BE2C (cell line): ENCODE measurements around the gene C12orf50.

ENCODE experiments used
- DNase-seq: peaks from one replicate; pipeline ENCODE4 v3.0.0-alpha.2; 2020
- H3K27me3 ChIP-seq: fragments of 250-450 bp; sonication (Bioruptor Pico); 2 replicates; pipeline ENCODE4 v1.5.1; 2020; ENCODE audit warnings: mild to moderate bottlenecking
- H3K36me3 ChIP-seq: fragments of 250-450 bp; sonication (Bioruptor Pico); 2 replicates; pipeline ENCODE4 v1.5.1; 2020; ENCODE audit warnings: mild to moderate bottlenecking
- H3K4me1 ChIP-seq: fragments of 250-450 bp; sonication (Bioruptor Pico); 2 replicates; pipeline ENCODE4 v1.5.1; 2020
- H3K4me3 ChIP-seq: 2 replicates; pipeline ENCODE4 v1.5.1; 2011; ENCODE audit warnings: low read depth, low read length
- H3K9me3 ChIP-seq: fragments of 250-450 bp; sonication (Bioruptor Pico); 2 replicates; pipeline ENCODE4 v1.5.1; 2020
- TF ChIP-seq, protein P1 (sequence below): IDR thresholded peaks from 2 replicates; pipeline ENCODE4 v1.5.1; 2012; ENCODE audit warnings: mild to moderate bottlenecking, low read depth, low read length

C12orf50 gene

DNA sequence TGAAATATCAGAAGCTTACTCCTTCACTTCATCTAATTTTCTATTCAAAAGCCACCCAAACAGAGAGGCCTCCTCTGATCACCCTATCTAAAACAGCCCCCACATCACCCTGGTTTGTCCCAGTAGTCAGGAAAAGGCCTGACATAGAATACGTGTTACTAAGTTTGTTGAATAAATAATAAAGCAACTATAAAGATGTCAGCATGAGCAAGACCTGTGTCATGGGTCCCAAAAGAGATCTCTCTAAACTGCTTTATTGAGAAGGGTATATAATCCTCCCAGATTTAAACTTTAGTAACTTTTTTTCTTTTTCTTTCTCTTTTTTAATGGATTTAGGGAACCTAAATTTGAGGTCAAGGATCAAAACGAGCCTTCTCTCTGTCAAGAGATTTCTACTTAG lies 27.4 kb upstream of the C12orf50 start:
- TF ChIP-seq, protein P1, sequence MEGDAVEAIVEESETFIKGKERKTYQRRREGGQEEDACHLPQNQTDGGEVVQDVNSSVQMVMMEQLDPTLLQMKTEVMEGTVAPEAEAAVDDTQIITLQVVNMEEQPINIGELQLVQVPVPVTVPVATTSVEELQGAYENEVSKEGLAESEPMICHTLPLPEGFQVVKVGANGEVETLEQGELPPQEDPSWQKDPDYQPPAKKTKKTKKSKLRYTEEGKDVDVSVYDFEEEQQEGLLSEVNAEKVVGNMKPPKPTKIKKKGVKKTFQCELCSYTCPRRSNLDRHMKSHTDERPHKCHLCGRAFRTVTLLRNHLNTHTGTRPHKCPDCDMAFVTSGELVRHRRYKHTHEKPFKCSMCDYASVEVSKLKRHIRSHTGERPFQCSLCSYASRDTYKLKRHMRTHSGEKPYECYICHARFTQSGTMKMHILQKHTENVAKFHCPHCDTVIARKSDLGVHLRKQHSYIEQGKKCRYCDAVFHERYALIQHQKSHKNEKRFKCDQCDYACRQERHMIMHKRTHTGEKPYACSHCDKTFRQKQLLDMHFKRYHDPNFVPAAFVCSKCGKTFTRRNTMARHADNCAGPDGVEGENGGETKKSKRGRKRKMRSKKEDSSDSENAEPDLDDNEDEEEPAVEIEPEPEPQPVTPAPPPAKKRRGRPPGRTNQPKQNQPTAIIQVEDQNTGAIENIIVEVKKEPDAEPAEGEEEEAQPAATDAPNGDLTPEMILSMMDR = no peak
- Histone ChIP-seq H3K4me1 (no peaks in the 10 kb centered on the region), H3K36me3 (0 out of 2 replicates have a peak, but pooled peaks cover 1% of the 10 kb centered on the region), H3K27me3 (no peaks in the 10 kb centered on the region), H3K4me3 (no peak overlapping the region), H3K9me3 (no peaks in the 10 kb centered on the region)
- DNase-seq = no peak

DNA sequence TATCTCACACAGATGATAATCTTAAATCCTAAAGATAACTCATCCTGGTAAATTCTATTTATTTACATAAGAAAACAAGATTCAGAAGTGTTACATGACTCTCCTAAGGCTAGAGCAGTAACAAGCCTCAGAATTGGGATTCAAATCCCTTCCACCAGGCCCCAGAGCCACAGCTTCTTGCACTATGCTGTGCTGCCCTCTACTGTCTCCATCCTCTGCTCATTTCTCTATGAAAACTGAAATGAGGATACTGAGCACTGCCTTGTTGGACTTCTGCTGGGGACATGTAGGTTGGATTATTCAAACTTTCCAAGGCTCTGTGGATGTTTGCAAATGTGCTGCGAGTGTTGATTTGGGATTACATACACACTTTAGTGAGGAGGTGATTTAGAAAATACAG lies 23.5 kb upstream of the C12orf50 start:
- no peaks in the 10 kb centered on the region for H3K9me3 ChIP-seq
- no peaks in the 10 kb centered on the region for H3K27me3 ChIP-seq
- H3K36me3 ChIP-seq = peaks cover 25% of the 10 kb centered on the region
- peak; percentile 71 for DNase-seq
- TF ChIP-seq, protein P1 = peak; percentile 92
- H3K4me1 ChIP-seq = no peaks in the 10 kb centered on the region
- H3K4me3 ChIP-seq = no peak overlapping the region

DNA sequence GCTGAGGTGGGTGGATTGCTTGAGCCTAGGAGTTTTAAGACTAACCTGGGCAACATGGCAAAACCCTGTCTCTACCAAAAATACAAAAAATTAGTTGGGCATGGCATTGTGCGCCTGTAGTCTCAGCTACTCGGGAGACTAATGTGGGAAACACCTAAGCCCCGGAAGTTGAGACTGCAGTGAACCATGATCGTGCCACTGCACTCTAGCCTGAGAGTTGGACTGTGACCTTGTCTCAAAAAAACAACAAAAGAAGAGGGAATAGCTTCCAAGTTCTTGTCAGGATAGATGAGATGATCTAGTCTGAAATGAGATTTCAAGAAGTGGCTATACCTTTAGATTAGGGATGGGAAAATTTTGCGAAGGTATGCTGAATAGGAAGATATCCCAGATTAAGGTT lies 14.8 kb upstream of the C12orf50 start:
- TF ChIP-seq, protein P1 = no peak
- Histone ChIP-seq H3K27me3 (no peaks in the 10 kb centered on the region), H3K9me3 (no peaks in the 10 kb centered on the region), H3K36me3 (peaks cover 90% of the 10 kb centered on the region), H3K4me3 (no peak overlapping the region), H3K4me1 (no peaks in the 10 kb centered on the region; the same call in 1 of the 2 replicates)
- no peak for DNase-seq

DNA sequence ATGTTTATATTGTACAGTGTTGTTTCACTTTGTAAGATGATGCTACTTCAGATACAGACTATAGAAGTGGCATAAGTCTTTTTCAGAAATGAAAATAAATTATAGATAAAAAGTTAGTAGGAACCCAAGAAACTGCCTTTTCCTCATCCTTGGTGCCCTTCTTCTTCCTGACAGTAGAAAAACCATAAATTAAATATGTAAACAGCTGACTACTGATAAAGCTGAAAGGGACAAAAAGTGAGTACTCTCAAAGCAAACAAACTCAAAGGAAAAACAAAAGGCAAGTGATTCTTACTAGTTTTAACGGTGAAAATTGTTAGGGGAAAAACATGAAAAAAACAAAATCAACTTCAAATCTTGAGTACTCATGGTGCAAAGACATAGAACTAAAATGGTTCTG lies 8.6 kb upstream of the C12orf50 start:
- Histone ChIP-seq H3K27me3 (no peaks in the 10 kb centered on the region), H3K9me3 (no peaks in the 10 kb centered on the region), H3K4me3 (peak overlapping the region; percentile 93), H3K4me1 (no peaks in the 10 kb centered on the region; the same call in 1 of the 2 replicates), H3K36me3 (peaks cover 38% of the 10 kb centered on the region)
- DNase-seq = no peak
- TF ChIP-seq, protein P1 = no peak

DNA sequence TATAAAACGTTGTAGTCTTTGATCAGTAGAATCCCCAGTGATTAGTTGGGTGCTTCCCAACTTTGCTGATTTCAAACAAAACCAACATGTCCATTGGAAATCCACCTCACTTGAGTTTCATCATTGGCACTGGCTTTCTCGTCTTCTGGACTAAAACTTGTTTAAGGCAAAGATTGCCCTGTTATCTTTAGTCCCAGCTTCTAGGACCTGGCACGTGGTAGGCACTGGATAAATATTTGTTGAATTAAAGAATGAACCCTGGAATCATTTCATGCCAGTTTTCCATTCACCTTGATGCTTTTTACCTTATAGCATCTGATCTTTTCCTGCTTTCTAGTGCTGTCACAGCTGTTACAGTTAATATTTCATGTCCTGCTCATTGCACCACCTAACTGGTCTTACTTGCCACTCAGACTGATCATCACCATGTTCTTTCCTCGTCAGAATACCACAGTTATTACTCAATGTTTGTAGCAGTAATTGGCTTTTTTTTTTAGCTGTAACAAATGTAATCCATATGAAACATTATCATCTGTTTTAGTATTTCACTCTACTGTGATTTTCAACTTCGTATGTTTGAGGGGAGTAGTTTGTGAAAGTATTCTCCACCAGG lies 7.3 kb upstream of the C12orf50 start:
- no peak for DNase-seq
- Histone ChIP-seq H3K27me3 (no peaks in the 10 kb centered on the region), H3K4me3 (peak overlapping the region; percentile 93), H3K36me3 (peaks cover 28% of the 10 kb centered on the region), H3K4me1 (no peaks in the 10 kb centered on the region; the same call in 1 of the 2 replicates), H3K9me3 (no peaks in the 10 kb centered on the region)
- TF ChIP-seq, protein P1 = no peak

DNA sequence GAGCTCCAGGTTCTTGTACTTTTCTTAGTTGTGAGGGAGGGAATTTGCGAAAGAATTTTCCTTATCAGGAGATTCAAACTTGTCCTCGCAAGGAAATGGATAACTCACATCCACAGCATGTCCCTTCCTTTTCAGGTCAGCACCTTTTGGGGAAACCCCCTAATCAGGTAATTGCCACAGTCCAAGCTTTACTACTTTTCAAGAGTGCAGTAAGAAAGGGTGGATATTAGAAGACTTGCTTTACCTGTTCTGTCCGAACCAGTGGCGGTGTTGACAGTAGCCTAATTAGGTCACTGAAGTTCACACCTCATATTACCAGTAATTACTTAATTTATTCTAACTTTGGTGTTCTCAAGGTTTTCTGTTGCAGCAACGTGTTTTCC lies 6.7 kb upstream of the C12orf50 start:
- no peaks in the 10 kb centered on the region for H3K27me3 ChIP-seq
- no peaks in the 10 kb centered on the region for H3K9me3 ChIP-seq
- TF ChIP-seq, protein P1 = no peak
- no peaks in the 10 kb centered on the region; the same call in 1 of the 2 replicates for H3K4me1 ChIP-seq
- DNase-seq = no peak
- H3K4me3 ChIP-seq = peak overlapping the region; percentile 93
- H3K36me3 ChIP-seq = peaks cover 22% of the 10 kb centered on the region
